K562 (cell line): ENCODE measurements around the gene OLFM4. TPM values are rescaled to one million over a fixed set of nuclear protein-coding genes. Genes with fewer than 3 reads are reported as not detected.

ENCODE experiments used
- ATAC-seq: fragments of 200-7000 bp; cut with Tn5 transposase; 3 replicates; pipeline ENCODE4 v1.9.1; 2020; ENCODE audit warnings: moderate library complexity
- BruUV-seq: library from RNA; stranded (reverse); fragments of 400-500 nt; replicated peaks from 2 replicates; lab custom pipeline; 2021; lab: Mats Ljungman, UMichigan
- CTCF ChIA-PET: fragments of 300-600 bp; formaldehyde crosslinking; extraction: SDS; loops from one replicate; lab custom pipeline; 2021; ENCODE audit warnings: low intra/inter-chr PET ratio; lab: Yijun Ruan, JAX
- POLR2A ChIA-PET: fragments of 300-600, 350-650 bp; sonication (Branson Sonifier 250); formaldehyde crosslinking; extraction: SDS; loops from one replicate; lab custom pipeline; 2021; ENCODE audit warnings: antibody characterized with exemption, inconsistent platforms; lab: Yijun Ruan, JAX
- DNase-seq, 4 experiments: peaks; one replicate each; pipeline versions ENCODE4 v3.0.0 to v3.0.0-alpha.2; 2011 to 2018; ENCODE audit warnings: low spot score in 3 of 4, mixed read lengths in 3 of 4; ENCODE audit errors: extremely low read depth in 1 of 4
- FAIRE-seq: peaks from 2 replicates; lab custom pipeline; 2011; peaks lifted over from hg19 to GRCh38; lab: Jason Lieb, UNC
- H2AFZ ChIP-seq: 2 replicates; pipeline ENCODE4 v1.6.0; 2011; ENCODE audit warnings: low read depth, low read length, control low read depth, inconsistent platforms
- H3K27ac ChIP-seq: fragments of 200-600 bp; 3 replicates; pipeline ENCODE4 v1.8.0; 2011; ENCODE audit warnings: low read depth, mild to moderate bottlenecking, control low read depth, inconsistent platforms, low read length, moderate library complexity, mixed read lengths; ENCODE audit errors: extremely low read depth
- H3K27me3 ChIP-seq, 2 experiments: fragments of 300-600 bp in 1 of 2; 2 replicates in 1 of 2; 3 replicates in 1 of 2; pipeline versions ENCODE4 v1.6.0 to v1.8.0; 2011; ENCODE audit warnings: inconsistent platforms in 2 of 2, low read length in 2 of 2, mild to moderate bottlenecking in 1 of 2, mixed read lengths in 1 of 2, moderate library complexity in 1 of 2; ENCODE audit not compliant: control insufficient read depth in 2 of 2, insufficient read depth in 2 of 2
- H3K36me3 ChIP-seq: fragments of 300-600 bp; 3 replicates; pipeline ENCODE4 v1.8.0; 2011; ENCODE audit warnings: mild to moderate bottlenecking, low read length, inconsistent platforms; ENCODE audit not compliant: control insufficient read depth, insufficient read depth
- H3K4me1 ChIP-seq, 2 experiments: fragments of 200-600 bp in 1 of 2; replicated peaks in 1 of 2; 2 replicates in 1 of 2; 3 replicates in 1 of 2; pipeline versions ENCODE4 v1.5.1 to v1.8.0; 2011; ENCODE audit warnings: inconsistent platforms in 2 of 2, low read length in 2 of 2, mild to moderate bottlenecking in 1 of 2, mixed read lengths in 1 of 2, moderate library complexity in 1 of 2; ENCODE audit not compliant: control insufficient read depth in 2 of 2, insufficient read depth in 2 of 2
- H3K4me2 ChIP-seq: 2 replicates; pipeline ENCODE4 v1.6.1; 2011; ENCODE audit warnings: low read length, control low read depth, inconsistent platforms, mixed read lengths; ENCODE audit not compliant: insufficient read depth
- H3K4me3 ChIP-seq: fragments of 200-600 bp; sonication (generic), shearing (Covaris generic); 2 replicates; pipeline ENCODE4 v1.5.1; 2016; ENCODE audit warnings: control low read depth, inconsistent platforms
- H3K79me2 ChIP-seq: fragments of 200-600 bp; 3 replicates; pipeline ENCODE4 v1.8.0; 2011; ENCODE audit warnings: low read length, inconsistent platforms; ENCODE audit not compliant: control insufficient read depth, insufficient read depth
- H3K9ac ChIP-seq, 2 experiments: 2 replicates each; pipeline versions ENCODE4 v1.6.0 to v1.6.1; 2011; ENCODE audit warnings: low read depth in 2 of 2, low read length in 2 of 2, control low read depth in 1 of 2, inconsistent platforms in 1 of 2, mild to moderate bottlenecking in 1 of 2, mixed read lengths in 1 of 2; ENCODE audit not compliant: insufficient read depth in 1 of 2
- H3K9me1 ChIP-seq: one replicate; pipeline ENCODE4 v1.6.0; 2011; ENCODE audit warnings: inconsistent platforms, mild to moderate bottlenecking, low read length, moderate library complexity; ENCODE audit not compliant: control insufficient read depth, insufficient read depth
- H3K9me3 ChIP-seq: replicated peaks from 2 replicates; pipeline ENCODE4 v1.5.1; 2011; ENCODE audit warnings: low read depth, low read length, inconsistent platforms; ENCODE audit not compliant: control insufficient read depth, insufficient read depth
- H4K20me1 ChIP-seq: replicated peaks from 2 replicates; pipeline ENCODE4 v1.6.1; 2011; ENCODE audit warnings: low read length, inconsistent platforms, mixed read lengths; ENCODE audit not compliant: control insufficient read depth, insufficient read depth
- ATF4 ChIP-seq: fragments of 450-650 bp; formaldehyde crosslinking; IDR thresholded peaks from 2 replicates; pipeline ENCODE4 v1.4.0; 2022; ENCODE audit warnings: mild to moderate bottlenecking, moderate library complexity
- CHCHD3 ChIP-seq: fragments of 250-450 bp; sonication (Bioruptor Pico); IDR thresholded peaks from 2 replicates; pipeline ENCODE4 v2.1.2; 2022; ENCODE audit warnings: mild to moderate bottlenecking
- GTF2B ChIP-seq: IDR thresholded peaks from 2 replicates; pipeline ENCODE4 v1.6.1; 2011; ENCODE audit not compliant: insufficient read length; ENCODE audit errors: extremely low read depth
- MAZ ChIP-seq, 2 experiments: fragments of 450-650 bp in 1 of 2; sonication (generic) in 1 of 2; formaldehyde crosslinking; IDR thresholded peaks in 1 of 2; conservative IDR thresholded peaks in 1 of 2; 2 replicates each; pipeline versions ENCODE4 v1.4.0 to v1.5.0; 2020; ENCODE audit warnings: mild to moderate bottlenecking in 1 of 2, missing genetic modification reagents in 1 of 2
- MCM2 ChIP-seq: fragments of 450-650 bp; IDR thresholded peaks from 2 replicates; pipeline ENCODE4 v1.6.1; 2017; ENCODE audit warnings: low read depth, mild to moderate bottlenecking
- NRF1 ChIP-seq, 2 experiments: fragments of 450-650 bp; IDR thresholded peaks in 1 of 2; conservative IDR thresholded peaks in 1 of 2; 2 replicates each; pipeline ENCODE4 v1.6.1; 2014; ENCODE audit warnings: mild to moderate bottlenecking in 2 of 2
- PRMT5 ChIP-seq: sonication (generic); formaldehyde crosslinking; IDR thresholded peaks from 2 replicates; pipeline ENCODE4 v1.5.0; 2020; ENCODE audit warnings: missing genetic modification reagents
- SMARCA5 ChIP-seq: fragments of 450-650 bp; IDR thresholded peaks from 2 replicates; pipeline ENCODE4 v1.6.1; 2016
- ZBTB34 ChIP-seq: fragments of 250-450 bp; sonication (Bioruptor Pico); IDR thresholded peaks from 2 replicates; pipeline ENCODE4 v1.8.0; 2021; ENCODE audit warnings: mild to moderate bottlenecking, moderate library complexity
- ZBTB5 ChIP-seq: fragments of 450-650 bp; IDR thresholded peaks from 2 replicates; pipeline ENCODE4 v1.6.1; 2017; ENCODE audit warnings: antibody characterized with exemption
- ZNF175 ChIP-seq: fragments of 200-800 bp; sonication (Bioruptor generic); IDR thresholded peaks from 2 replicates; pipeline ENCODE4 v1.6.1; 2016; ENCODE audit warnings: low read depth, mild to moderate bottlenecking, missing genetic modification characterization, missing compliant biosample characterization
- ZZZ3 ChIP-seq: fragments of 450-650 bp; IDR thresholded peaks from 2 replicates; pipeline ENCODE4 v1.6.1; 2016; ENCODE audit warnings: antibody characterized with exemption, mild to moderate bottlenecking, moderate library complexity
- WGBS: fragments of 100-300 bp; shearing (Covaris generic); methylation state at CpG from one replicate; pipeline ENCODE4 v1.1.6; 2016; ENCODE audit warnings: low coverage, mixed read lengths; ENCODE audit not compliant: insufficient coverage; ENCODE audit errors: missing lambda C conversion rate; 5-methylcytosine and 5-hydroxymethylcytosine counted together
- in situ Hi-C: fragments of 300-500 bp; cut with MboI; formaldehyde crosslinking; loops from 4 replicates; pipeline ENCODE4 v1.15.0; 2018; ENCODE audit warnings: inconsistent platforms, mixed read lengths
- intact Hi-C: fragments of 100-400 bp; cut with micrococcal nuclease; formaldehyde crosslinking; loops from 2 replicates; pipeline ENCODE4 v1.14.2; 2022
- polyA plus RNA-seq, 8 experiments: library from polyadenylated mRNA; depleted of rRNA in 4 of 8; stranded (reverse) in 5 of 8; unstranded in 3 of 8; fragments of >200 nt; fragmentation: Nextera tagmentation in 2 of 8; fragmentation: Illumina TruSeq in 1 of 8; extraction: Ambion mirVana in 2 of 8; extraction: Trizol in 1 of 8; gene quantifications; 2 replicates each; pipeline versions ENCODE4 v1.2.1 to v1.2.3, GENCODE V29; 2011 to 2014; ENCODE audit warnings: inconsistent platforms in 1 of 8, missing spikeins in 1 of 8
- total RNA-seq, 7 experiments: library from RNA; depleted of rRNA in 6 of 7; stranded (reverse); fragments of >200 nt in 6 of 7; fragmentation: Illumina TruSeq in 2 of 7; extraction: Trizol in 2 of 7; gene quantifications; 2 replicates each; pipeline versions ENCODE4 v1.2.1 to v1.2.3, GENCODE V29; 2011 to 2021; ENCODE audit warnings: low replicate concordance in 1 of 7

Gene OLFM4
- total and polyA plus RNA-seq, 9 of the 15 experiments (the other 6 are each of a cell fraction or from before 2014, with no cell fraction given): not detected

GRCh38 chr13:53064731-53065130 is 36.1 kb downstream of the OLFM4 start:
- no peak for DNase-seq
- no peaks in the 10 kb centered on the region for H3K36me3 ChIP-seq
- no peak for TF ChIP-seq GTF2B
- no peak for TF ChIP-seq CHCHD3 (CRISPR knock-in tag)
- no peak for TF ChIP-seq SMARCA5
- no peak for TF ChIP-seq PRMT5 (CRISPR knock-in tag)
- TF ChIP-seq, all 486 proteins: peak for 0
- 0% methylated on average over 4 of the region's 4 CpGs for WGBS
- Histone ChIP-seq H2AFZ (no peak overlapping the region), H3K4me1 (no peaks in the 10 kb centered on the region), H3K27me3 (0 out of 5 replicates have a peak, but pooled peaks cover 0 to 4% of the 10 kb centered on the region in 2 experiments), H4K20me1 (no peaks in the 10 kb centered on the region), H3K9me3 (no peaks in the 10 kb centered on the region), H3K9ac (no peak overlapping the region), H3K9me1 (no peaks in the 10 kb centered on the region), H3K27ac (no peak overlapping the region), H3K79me2 (no peaks in the 10 kb centered on the region), H3K4me2 (no peak overlapping the region), H3K4me3 (no peak overlapping the region)
- ATAC-seq: no peak
- no peak for FAIRE-seq
- intact Hi-C loops (no loop called here), in situ Hi-C loops (no loop called here)
- ChIA-PET CTCF (no interaction called here), POLR2A (no interaction called here)
- BruUV-seq: no TSS peak

GRCh38 chr13:53066411-53066810 is 37.8 kb downstream of the OLFM4 start:
- ChIA-PET CTCF (no interaction called here), POLR2A (no interaction called here)
- Histone ChIP-seq H3K36me3 (no peaks in the 10 kb centered on the region), H3K4me3 (no peak overlapping the region), H3K27me3 (no peaks in the 10 kb centered on the region), H2AFZ (no peak overlapping the region), H3K4me2 (no peak overlapping the region), H3K79me2 (no peaks in the 10 kb centered on the region), H3K9me3 (no peaks in the 10 kb centered on the region), H3K4me1 (no peaks in the 10 kb centered on the region), H3K27ac (no peak overlapping the region), H3K9ac (no peak overlapping the region), H3K9me1 (no peaks in the 10 kb centered on the region), H4K20me1 (no peaks in the 10 kb centered on the region)
- FAIRE-seq (no peak), ATAC-seq (no peak), DNase-seq (no peak)
- intact Hi-C loops: no loop called here
- in situ Hi-C loops: no loop called here
- BruUV-seq: no TSS peak
- no CpG with 5 or more reads among the region's 2 CpGs for WGBS
- TF ChIP-seq MCM2 (no peak), ZNF175 (CRISPR knock-in tag) (no peak), ZBTB5 (no peak), ZBTB34 (CRISPR knock-in tag) (no peak), MAZ (CRISPR knock-in tag; conservative IDR thresholded peaks at IDR 0.05 in 1 of 2, IDR thresholded peaks at IDR 0.05 in 1 of 2) (no peak), NRF1 (conservative IDR thresholded peaks at IDR 0.05 in 1 of 2, IDR thresholded peaks at IDR 0.05 in 1 of 2) (no peak), ATF4 (CRISPR knock-in tag) (no peak), ZZZ3 (no peak)
